ENCODE measurements around the gene SMIM24. TPM values are rescaled to one million over a fixed set of nuclear protein-coding genes. Genes with fewer than 3 reads are reported as not detected.

The SMIM24 gene
- total and polyA plus RNA-seq, 10 of the 15 experiments (the other 5 are each of a cell fraction or from before 2014, with no cell fraction given): 0.14 to 0.44 (median 0.23) TPM; not detected in 4

- TF ChIP-seq BACH1 (IDR thresholded peaks at IDR 0.05; ENCODE audit: borderline replicate concordance) (no peak), FOXK2 (IDR thresholded peaks at IDR 0.05) (no peak), E4F1 (IDR thresholded peaks at IDR 0.05; ENCODE audit: borderline replicate concordance, partially characterized antibody) (no peak), HDGF (IDR thresholded peaks at IDR 0.05) (no peak), MXI1 (IDR thresholded peaks at IDR 0.05; ENCODE audit: low read depth, low read length) (no peak)
Measured at GRCh38 chr19:3459089-3459881, 21.0 kb downstream of the SMIM24 start (continued).

GRCh38 chr19:3458229-3459088, 21.9 kb downstream of the SMIM24 start:
- Histone ChIP-seq H3K36me3 (ENCODE audit: control insufficient read depth in 2 of 2, insufficient read depth in 2 of 2, low read length in 1 of 2) (peaks cover 8 to 24% of the 10 kb centered on the region in 2 experiments; a peak in 3 of 4 replicates), H3K27me3 (replicated peaks in 1 of 2; ENCODE audit: control insufficient read depth in 2 of 2, insufficient read depth in 2 of 2, low read length in 1 of 2) (no peaks in the 10 kb centered on the region), H3K9ac (ENCODE audit: control insufficient read depth, insufficient read depth, low read length) (no peak overlapping the region), H2AFZ (ENCODE audit: control insufficient read depth, low read depth, low read length) (no peak overlapping the region), H3K79me2 (ENCODE audit: control insufficient read depth, insufficient read depth, low read length) (no peaks in the 10 kb centered on the region), H4K20me1 (ENCODE audit: control insufficient read depth, insufficient read depth) (no peaks in the 10 kb centered on the region), H3K4me1 (ENCODE audit: control insufficient read depth, insufficient read depth, low read length) (no peaks in the 10 kb centered on the region), H3K9me3 (replicated peaks; ENCODE audit: control insufficient read depth, insufficient read depth, low read length) (no peaks in the 10 kb centered on the region), H3K4me3 (no peak overlapping the region), H3K27ac (ENCODE audit: control insufficient read depth, insufficient read depth) (no peak overlapping the region), H3K4me2 (ENCODE audit: control insufficient read depth, insufficient read depth) (no peak overlapping the region)
- no peak for DNase-seq (ENCODE audit: low read depth, low spot score)
- in situ Hi-C loops (cut with MboI): no loop called here
- FAIRE-seq: no peak
- BruUV-seq (replicated peaks): no TSS peak
- intact Hi-C loops (cut with micrococcal nuclease; ENCODE audit: unreplicated experiment): no loop called here
- SMC1A ChIA-PET (ENCODE audit: uncharacterized antibody, unreplicated experiment): no interaction called here
- POLR2A ChIA-PET: no interaction called here
- 59% methylated on average over 18 of the region's 19 CpGs for WGBS (ENCODE audit: insufficient coverage, insufficient replicate concordance, low lambda C conversion rate, missing lambda C conversion rate)
- CTCF ChIA-PET: no interaction called here
- TF ChIP-seq KDM1A (IDR thresholded peaks at IDR 0.05; ENCODE audit: borderline replicate concordance) (no peak), KAT2A (conservative IDR thresholded peaks at IDR 0.05; ENCODE audit: control insufficient read depth, low read depth, low read length) (no peak), STAT1 (conservative IDR thresholded peaks at IDR 0.05) (no peak), POLR2A (IDR thresholded peaks at IDR 0.05; ENCODE audit: low read depth, low read length) (no peak), SREBF1 (IDR thresholded peaks at IDR 0.05; ENCODE audit: low read length) (no peak), NFIC (IDR thresholded peaks at IDR 0.05; ENCODE audit: low read depth, low read length) (no peak), RFX5 (IDR thresholded peaks at IDR 0.05; ENCODE audit: low read depth, low read length) (no peak), MEF2B (IDR thresholded peaks at IDR 0.05; ENCODE audit: partially characterized antibody, poor library complexity, severe bottlenecking) (no peak), DPF2 (IDR thresholded peaks at IDR 0.05) (no peak)
- TF ChIP-seq, protein P1, sequence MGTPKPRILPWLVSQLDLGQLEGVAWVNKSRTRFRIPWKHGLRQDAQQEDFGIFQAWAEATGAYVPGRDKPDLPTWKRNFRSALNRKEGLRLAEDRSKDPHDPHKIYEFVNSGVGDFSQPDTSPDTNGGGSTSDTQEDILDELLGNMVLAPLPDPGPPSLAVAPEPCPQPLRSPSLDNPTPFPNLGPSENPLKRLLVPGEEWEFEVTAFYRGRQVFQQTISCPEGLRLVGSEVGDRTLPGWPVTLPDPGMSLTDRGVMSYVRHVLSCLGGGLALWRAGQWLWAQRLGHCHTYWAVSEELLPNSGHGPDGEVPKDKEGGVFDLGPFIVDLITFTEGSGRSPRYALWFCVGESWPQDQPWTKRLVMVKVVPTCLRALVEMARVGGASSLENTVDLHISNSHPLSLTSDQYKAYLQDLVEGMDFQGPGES (IDR thresholded peaks at IDR 0.05): no peak
- RAD21 ChIA-PET (ENCODE audit: unreplicated experiment): no interaction called here
- no peak for ATAC-seq
